ENCODE measurements around the gene IL17REL. TPM values are rescaled to one million over a fixed set of nuclear protein-coding genes. Genes with fewer than 3 reads are reported as not detected.

The IL17REL gene
- total and polyA plus RNA-seq, 2 of the 13 experiments (the other 11 are each of a cell fraction or from before 2014, with no cell fraction given): not detected

GRCh38 chr22:49953680-49954344, 58.8 kb downstream of the IL17REL start (continued):
- TF ChIP-seq FLYWCH1 (CRISPR knock-in tag; IDR thresholded peaks at IDR 0.05) (no peak), TGIF2 (CRISPR knock-in tag; IDR thresholded peaks at IDR 0.05) (no peak), ZC3H13 (CRISPR knock-in tag; IDR thresholded peaks at IDR 0.05) (no peak), CTCF (CRISPR knock-in tag; IDR thresholded peaks at IDR 0.05) (no peak), HMGXB3 (CRISPR knock-in tag; IDR thresholded peaks at IDR 0.05; ENCODE audit: borderline replicate concordance) (no peak), ZXDC (CRISPR knock-in tag; IDR thresholded peaks at IDR 0.05) (no peak), TFAP4 (IDR thresholded peaks at IDR 0.05; ENCODE audit: borderline replicate concordance, low read depth) (peak; percentile 14; the same call in 1 of the 2 replicates), ZFP36L2 (CRISPR knock-in tag; IDR thresholded peaks at IDR 0.05) (no peak), BRF2 (CRISPR knock-in tag; IDR thresholded peaks at IDR 0.05) (no peak), ZNF136 (CRISPR knock-in tag; IDR thresholded peaks at IDR 0.05; ENCODE audit: low read depth) (no peak), RBM39 (IDR thresholded peaks at IDR 0.05; ENCODE audit: low read depth, low read length, poor library complexity, severe bottlenecking) (peak; percentile 10), RNF2 (conservative IDR thresholded peaks at IDR 0.05; ENCODE audit: low read depth) (no peak), TIGD3 (CRISPR knock-in tag; IDR thresholded peaks at IDR 0.05; ENCODE audit: borderline replicate concordance) (no peak), NPAS2 (CRISPR knock-in tag; IDR thresholded peaks at IDR 0.05; ENCODE audit: borderline replicate concordance) (no peak), GABPB1 (CRISPR knock-in tag; IDR thresholded peaks at IDR 0.05) (no peak), ZNF772 (CRISPR knock-in tag; IDR thresholded peaks at IDR 0.05) (0 out of 2 replicates have a peak, but pooled peaks have one; percentile 15), ZNF230 (CRISPR knock-in tag; IDR thresholded peaks at IDR 0.05) (no peak)

Data from HepG2 (cell line).